ENCODE results near the gene SMARCA1.

- TF ChIP-seq POLR2A (IDR thresholded peaks at IDR 0.05) (no peak), CTCF (IDR thresholded peaks at IDR 0.05) (no peak)
Observed at GRCh38 chrX:129568349-129568748, 45.1 kb upstream of the SMARCA1 start.
